H1 (cell line): ENCODE measurements around the gene UBE2G2. TPM values are rescaled to one million over a fixed set of nuclear protein-coding genes. Genes with fewer than 3 reads are reported as not detected.

Source experiments
- ASH2L ChIP-seq: fragments of 200-600, 300-600 bp; sonication (generic); IDR thresholded peaks from one replicate; pipeline ENCODE4 v1.7.1; 2017; ENCODE audit warnings: low read length
- BACH1 ChIP-seq: IDR thresholded peaks from 2 replicates; pipeline ENCODE4 v1.6.1; 2012; ENCODE audit warnings: low read length, improper control_type of control experiment
- BRCA1 ChIP-seq: IDR thresholded peaks from 2 replicates; pipeline ENCODE4 v1.6.1; 2012; ENCODE audit warnings: low read depth, low read length, improper control_type of control experiment
- CREB1 ChIP-seq: IDR thresholded peaks from 2 replicates; pipeline ENCODE4 v1.6.1; 2012; ENCODE audit warnings: inconsistent platforms
- E2F6 ChIP-seq: IDR thresholded peaks from 2 replicates; pipeline ENCODE4 v1.6.1; 2012; ENCODE audit warnings: inconsistent platforms
- JUND ChIP-seq: IDR thresholded peaks from 2 replicates; pipeline ENCODE4 v1.6.1; 2011; ENCODE audit warnings: mild to moderate bottlenecking, improper control_type of control experiment, low read length
- MAX ChIP-seq: IDR thresholded peaks from 2 replicates; pipeline ENCODE4 v1.6.1; 2012; ENCODE audit warnings: inconsistent platforms
- NANOG ChIP-seq: IDR thresholded peaks from 2 replicates; pipeline ENCODE4 v1.6.1; 2011; ENCODE audit warnings: low read length, low read depth, mild to moderate bottlenecking, inconsistent platforms; ENCODE audit not compliant: insufficient read depth, poor library complexity, severe bottlenecking
- NRF1 ChIP-seq: IDR thresholded peaks from 2 replicates; pipeline ENCODE4 v1.6.1; 2011; ENCODE audit warnings: mild to moderate bottlenecking, low read depth, low read length, improper control_type of control experiment
- PHF8 ChIP-seq: fragments of 200-600 bp; sonication (generic); conservative IDR thresholded peaks from 2 replicates; pipeline ENCODE4 v1.7.1; 2012; ENCODE audit warnings: low read depth, mild to moderate bottlenecking, inconsistent platforms, low read length, moderate library complexity
- POLR2A ChIP-seq, 2 experiments: IDR thresholded peaks; 1 replicate in 1 of 2; 2 replicates in 1 of 2; pipeline ENCODE4 v1.6.1; 2011; ENCODE audit warnings: low read depth in 2 of 2, low read length in 2 of 2, mild to moderate bottlenecking in 2 of 2; ENCODE audit errors: control extremely low read depth in 1 of 2
- POLR2AphosphoS5 ChIP-seq: IDR thresholded peaks from 2 replicates; pipeline ENCODE4 v1.6.1; 2011; ENCODE audit warnings: low read depth, low read length
- SIN3A ChIP-seq, 2 experiments: IDR thresholded peaks in 1 of 2; conservative IDR thresholded peaks in 1 of 2; 2 replicates each; pipeline ENCODE4 v1.6.1; 2011 to 2012; ENCODE audit warnings: low read length in 2 of 2, improper control_type of control experiment in 1 of 2, low read depth in 1 of 2, mild to moderate bottlenecking in 1 of 2
- SP4 ChIP-seq: IDR thresholded peaks from 2 replicates; pipeline ENCODE4 v1.6.1; 2012; ENCODE audit warnings: low read length, inconsistent platforms
- SRF ChIP-seq: IDR thresholded peaks from 2 replicates; pipeline ENCODE4 v1.6.1; 2011; ENCODE audit warnings: mild to moderate bottlenecking, low read depth, low read length, moderate library complexity
- TBP ChIP-seq: IDR thresholded peaks from 2 replicates; pipeline ENCODE4 v1.6.1; 2011; ENCODE audit warnings: low read depth, low read length, improper control_type of control experiment
- TCF12 ChIP-seq: IDR thresholded peaks from 2 replicates; pipeline ENCODE4 v1.6.1; 2011; ENCODE audit warnings: low read depth, mild to moderate bottlenecking, low read length
- TEAD4 ChIP-seq: IDR thresholded peaks from 2 replicates; pipeline ENCODE4 v1.6.1; 2012; ENCODE audit warnings: low read depth, low read length, inconsistent platforms, mixed read lengths
- USF2 ChIP-seq: IDR thresholded peaks from 2 replicates; pipeline ENCODE4 v1.6.1; 2011; ENCODE audit warnings: low read length, improper control_type of control experiment
- polyA plus RNA-seq, 7 experiments: library from polyadenylated mRNA; depleted of rRNA in 3 of 7; stranded (reverse) in 5 of 7; unstranded in 2 of 7; fragments of >200 nt in 5 of 7; fragments of 200-250 nt in 2 of 7; gene quantifications; 1 replicate in 5 of 7; 2 replicates in 1 of 7; 4 replicates in 1 of 7; pipeline versions ENCODE4 v1.2.1 to v1.2.3, GENCODE V29; 2011 to 2013; ENCODE audit warnings: missing spikeins in 2 of 7, mixed read lengths in 2 of 7
- total RNA-seq: library from RNA; stranded (reverse); fragmentation: NEBNext Ultra II Directional; extraction: Animal tissue kit (Norgen Biotek cat#: 25700); gene quantifications from 2 replicates; pipeline ENCODE4 v1.2.1, GENCODE V29; 2021

Gene UBE2G2
- total and polyA plus RNA-seq, 2 of the 8 experiments (the other 6 are each of a cell fraction or from before 2014, with no cell fraction given) = 96.3 to 101 TPM

- peak; percentile 87 for TF ChIP-seq E2F6
- peak; percentile 76 for TF ChIP-seq POLR2AphosphoS5
- peak; percentile 18; the same call in 1 of the 2 replicates for TF ChIP-seq CREB1
- 0 out of 2 replicates have a peak, but pooled peaks have one; percentile 20 for TF ChIP-seq TCF12
- peak; percentile 63 for TF ChIP-seq TBP
- TF ChIP-seq TEAD4 = no peak
- TF ChIP-seq NANOG = no peak
- no peak for TF ChIP-seq JUND
- peak; percentile 98 for TF ChIP-seq MAX
- TF ChIP-seq SRF = no peak
- 0 out of 2 replicates have a peak, but pooled peaks have one; percentile 3 for TF ChIP-seq BACH1
- peak; percentile 90 for TF ChIP-seq PHF8
- TF ChIP-seq POLR2A (IDR thresholded peaks at IDR 0.05; ENCODE audit: control extremely low read depth in 1 of 2, low read depth in 2 of 2, low read length in 2 of 2) = peak in 1 of 2 experiments; percentile 68; a peak in 1 of 3 replicates
- TF ChIP-seq NRF1 = peak; percentile 42; the same call in 1 of the 2 replicates
- no peak for TF ChIP-seq BRCA1
- TF ChIP-seq ASH2L = peak; percentile 42
- TF ChIP-seq SIN3A (conservative IDR thresholded peaks at IDR 0.05 in 1 of 2, IDR thresholded peaks at IDR 0.05 in 1 of 2; ENCODE audit: low read depth in 1 of 2, low read length in 2 of 2) = peak in 1 of 2 experiments; percentile 8; a peak in 1 of 4 replicates
- TF ChIP-seq USF2 = peak; percentile 25; the same call in 1 of the 2 replicates
- 0 out of 2 replicates have a peak, but pooled peaks have one; percentile 16 for TF ChIP-seq SP4
Observed at GRCh38 chr21:44801468-44802395, at the start of gene UBE2G2 (continued).
